ENCODE measurements around the gene ADGRL4.
"Not testable (repeated sequence)": the region's sequence is repeated elsewhere in the genome, so short reads cannot be mapped to it uniquely, and the experiment has no call there.

ADGRL4 gene

GRCh38 chr1:79006564-79006963 lies at the start of gene ADGRL4:
ADGRL4 (minus strand) TSS chr1:79006730; CDS start chr1:79006654, 76 bp downstream.
- DNase-seq = no peak

GRCh38 chr1:79055856-79056255 lies 49.3 kb upstream of the ADGRL4 start:
- no peak for DNase-seq

GRCh38 chr1:79052829-79053449 lies 46.4 kb upstream of the ADGRL4 start:
- no peak for DNase-seq

GRCh38 chr1:79044974-79045650 lies 38.6 kb upstream of the ADGRL4 start:
- DNase-seq = no peak

- no peak for DNase-seq
These were observed 37.0 kb upstream of the ADGRL4 start for GRCh38 chr1:79043506-79043905.

- DNase-seq = no peak
These were observed 36.0 kb upstream of the ADGRL4 start for GRCh38 chr1:79042539-79042938.

- no peak for DNase-seq
These were observed 35.6 kb upstream of the ADGRL4 start for GRCh38 chr1:79042117-79042516.

- DNase-seq = no peak
These were observed 35.1 kb upstream of the ADGRL4 start for GRCh38 chr1:79041666-79042065.

- no peak for DNase-seq
These were observed 34.0 kb upstream of the ADGRL4 start for GRCh38 chr1:79040424-79041082.

GRCh38 chr1:79037085-79037484 lies 30.6 kb upstream of the ADGRL4 start:
- DNase-seq = no peak

GRCh38 chr1:79012500-79012899 lies 6.0 kb upstream of the ADGRL4 start:
- no peak for DNase-seq

GRCh38 chr1:79010589-79010988 lies 4.1 kb upstream of the ADGRL4 start:
- no peak for DNase-seq

- no peak for DNase-seq
These were observed 585 bp downstream of the ADGRL4 start for GRCh38 chr1:79005945-79006344.

- DNase-seq = no peak
These were observed 1.6 kb downstream of the ADGRL4 start for GRCh38 chr1:79004916-79005315.

GRCh38 chr1:78996791-78997190 lies 9.7 kb downstream of the ADGRL4 start:
- no peak for DNase-seq

GRCh38 chr1:78987042-78987441 lies 19.5 kb downstream of the ADGRL4 start:
- no peak for DNase-seq

- no peak for DNase-seq
These were observed 26.0 kb downstream of the ADGRL4 start for GRCh38 chr1:78980511-78980910.

- DNase-seq = no peak
These were observed 33.8 kb downstream of the ADGRL4 start for GRCh38 chr1:78972723-78973122.

- not testable (repeated sequence) for DNase-seq
These were observed 39.4 kb downstream of the ADGRL4 start for GRCh38 chr1:78967091-78967490.

- DNase-seq = no peak
These were observed 47.8 kb downstream of the ADGRL4 start for GRCh38 chr1:78958711-78959110.

- no peak for DNase-seq
These were observed 55.7 kb downstream of the ADGRL4 start for GRCh38 chr1:78950826-78951225.

- no peak for DNase-seq
These were observed 57.3 kb downstream of the ADGRL4 start for GRCh38 chr1:78949227-78949626.

- no peak for DNase-seq
These were observed 87.4 kb downstream of the ADGRL4 start for GRCh38 chr1:78919150-78919549.

- no peak for DNase-seq
These were observed 88.4 kb downstream of the ADGRL4 start for GRCh38 chr1:78918157-78918556.

Data from hematopoietic multipotent progenitor cell treated with erythropoietin and hydrocortisone succinate and interleukin-3 and kit ligand, for 6 days (in vitro differentiated cells).